ENCODE results near the gene FYB1. TPM values are rescaled to one million over a fixed set of nuclear protein-coding genes. Genes with fewer than 3 reads are reported as not detected.

FYB1 gene
- total RNA-seq, 1 experiment from 2014 or later, result not detected

- Mint-ChIP-seq H3K27me3 (ENCODE audit: low read depth) (no peaks in the 10 kb centered on the region; the same call in 1 of the 2 replicates), H3K9me3 (no peaks in the 10 kb centered on the region), H3K27ac (no peak overlapping the region), H3K4me1 (no peaks in the 10 kb centered on the region), H3K36me3 (ENCODE audit: insufficient read depth in 1 of 3, low read depth in 3 of 3) (no peaks in the 10 kb centered on the region), H3K4me3 (no peak overlapping the region)
- Histone ChIP-seq H3K9ac (ENCODE audit: extremely low read depth, insufficient read length, low read length) (no peak overlapping the region), H3K27me3 (ENCODE audit: insufficient read depth, low read length) (no peaks in the 10 kb centered on the region), H3K4me2 (ENCODE audit: insufficient read depth, insufficient read length, low read length) (no peak overlapping the region), H3K4me1 (ENCODE audit: insufficient read depth, low read length) (no peaks in the 10 kb centered on the region), H3K79me1 (ENCODE audit: insufficient read depth, low read depth, low read length, poor library complexity, severe bottlenecking) (no peaks in the 10 kb centered on the region), H3K14ac (ENCODE audit: insufficient read depth, low read length) (no peak overlapping the region), H2BK12ac (ENCODE audit: insufficient read length, low read depth, low read length) (no peak overlapping the region), H3K56ac (ENCODE audit: insufficient read length, low read depth, low read length) (no peak overlapping the region), H3K18ac (ENCODE audit: insufficient read length, low read depth, low read length) (no peak overlapping the region), H2AK5ac (ENCODE audit: insufficient read length, low read length) (no peak overlapping the region), H2BK20ac (ENCODE audit: low read depth, low read length, poor library complexity, severe bottlenecking) (no peak overlapping the region), H3K23ac (ENCODE audit: insufficient read length, low read depth, low read length) (no peak overlapping the region), H3K9me3 (ENCODE audit: control insufficient read depth, low read depth, low read length) (no peaks in the 10 kb centered on the region), H2BK120ac (ENCODE audit: low read depth, low read length, poor library complexity, severe bottlenecking) (no peak overlapping the region), H2BK15ac (ENCODE audit: low read depth, low read length) (no peak overlapping the region), H3K23me2 (ENCODE audit: insufficient read length, low read depth, low read length, poor library complexity, severe bottlenecking) (no peaks in the 10 kb centered on the region), H3K4ac (ENCODE audit: low read depth, low read length) (no peak overlapping the region), H3T11ph (ENCODE audit: low read length) (no peak overlapping the region), H4K20me1 (ENCODE audit: control insufficient read depth, insufficient read depth, insufficient read length) (no peaks in the 10 kb centered on the region), H4K91ac (ENCODE audit: insufficient read length, low read depth, low read length) (no peak overlapping the region), H3K79me2 (ENCODE audit: insufficient read depth, low read length) (no peaks in the 10 kb centered on the region), H4K8ac (replicated peaks; ENCODE audit: insufficient read length, low read depth, low read length) (no peak overlapping the region), H2AFZ (ENCODE audit: low read length) (no peak overlapping the region), H4K5ac (ENCODE audit: insufficient read length, low read depth, low read length) (no peak overlapping the region), H3K27ac (ENCODE audit: insufficient read length, low read depth, low read length) (no peak overlapping the region), H2BK5ac (ENCODE audit: insufficient read length, low read length) (no peak overlapping the region)
- WGBS (ENCODE audit: extremely low coverage, insufficient read length, low lambda C conversion rate), result no CpG with 5 or more reads among the region's 5 CpGs
- no peak for TF ChIP-seq CTCF (conservative IDR thresholded peaks at IDR 0.05)
- DNase-seq, result no peak
These were observed 58.7 kb downstream of the FYB1 start for GRCh38 chr5:39160576-39161213.

Measured in H9 (cell line).